MM.1S (cell line): Measurements from ENCODE around the gene PRR23E.

Source experiments
- EZH2 ChIP-seq: fragments of 300-600 bp; sonication (generic); optimal IDR thresholded peaks from 2 replicates; pipeline ENCODE3; 2017; ENCODE audit warnings: low read depth, mild to moderate bottlenecking, antibody characterized with exemption, low read length, mixed read lengths
- EZH2phosphoT487 ChIP-seq: fragments of 300-600 bp; sonication (generic); IDR thresholded peaks from 2 replicates; pipeline ENCODE4 v1.6.1; 2018; ENCODE audit warnings: antibody characterized with exemption, low read length
- TF ChIP-seq, protein P1 (sequence below): fragments of 300-600 bp; sonication (generic); IDR thresholded peaks from 2 replicates; pipeline ENCODE4 v1.5.1; 2016; ENCODE audit warnings: antibody characterized with exemption, low read length, mixed read lengths

- TF ChIP-seq EZH2 (no peak), EZH2phosphoT487 (no peak)
- TF ChIP-seq, protein P1, sequence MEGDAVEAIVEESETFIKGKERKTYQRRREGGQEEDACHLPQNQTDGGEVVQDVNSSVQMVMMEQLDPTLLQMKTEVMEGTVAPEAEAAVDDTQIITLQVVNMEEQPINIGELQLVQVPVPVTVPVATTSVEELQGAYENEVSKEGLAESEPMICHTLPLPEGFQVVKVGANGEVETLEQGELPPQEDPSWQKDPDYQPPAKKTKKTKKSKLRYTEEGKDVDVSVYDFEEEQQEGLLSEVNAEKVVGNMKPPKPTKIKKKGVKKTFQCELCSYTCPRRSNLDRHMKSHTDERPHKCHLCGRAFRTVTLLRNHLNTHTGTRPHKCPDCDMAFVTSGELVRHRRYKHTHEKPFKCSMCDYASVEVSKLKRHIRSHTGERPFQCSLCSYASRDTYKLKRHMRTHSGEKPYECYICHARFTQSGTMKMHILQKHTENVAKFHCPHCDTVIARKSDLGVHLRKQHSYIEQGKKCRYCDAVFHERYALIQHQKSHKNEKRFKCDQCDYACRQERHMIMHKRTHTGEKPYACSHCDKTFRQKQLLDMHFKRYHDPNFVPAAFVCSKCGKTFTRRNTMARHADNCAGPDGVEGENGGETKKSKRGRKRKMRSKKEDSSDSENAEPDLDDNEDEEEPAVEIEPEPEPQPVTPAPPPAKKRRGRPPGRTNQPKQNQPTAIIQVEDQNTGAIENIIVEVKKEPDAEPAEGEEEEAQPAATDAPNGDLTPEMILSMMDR: no peak
Measured at GRCh38 chr3:127182848-127183714, 9.8 kb upstream of the PRR23E start.
